PFSK-1 (cell line): ENCODE results near the gene S100P.

Source experiments
- FOXP2 ChIP-seq: optimal IDR thresholded peaks from 2 replicates; pipeline ENCODE3; 2011; ENCODE audit warnings: borderline replicate concordance, control low read depth, inconsistent platforms; ENCODE audit not compliant: insufficient read depth; ENCODE audit errors: extremely low read length, extremely low read depth
- POLR2AphosphoS5 ChIP-seq: IDR thresholded peaks from 2 replicates; pipeline ENCODE4 v1.6.1; 2012; ENCODE audit warnings: low read depth, mild to moderate bottlenecking, control low read depth, low read length, moderate library complexity
- SIN3A ChIP-seq: IDR thresholded peaks from 2 replicates; pipeline ENCODE4 v1.6.1; 2012; ENCODE audit warnings: mild to moderate bottlenecking, low read length, moderate library complexity, borderline replicate concordance; ENCODE audit not compliant: insufficient read depth
- TAF1 ChIP-seq: IDR thresholded peaks from 2 replicates; pipeline ENCODE4 v1.6.1; 2012; ENCODE audit warnings: low read length, control low read depth, borderline replicate concordance; ENCODE audit not compliant: insufficient read depth
- TF ChIP-seq, protein P1 (sequence below), 2 experiments: IDR thresholded peaks; 2 replicates each; pipeline versions ENCODE4 v1.6.1 to v1.8.0; 2011 to 2012; ENCODE audit warnings: low read depth in 2 of 2, low read length in 2 of 2, control low read depth in 1 of 2, inconsistent platforms in 1 of 2, mild to moderate bottlenecking in 1 of 2, moderate library complexity in 1 of 2; ENCODE audit not compliant: insufficient read depth in 1 of 2

S100P gene

GRCh38 chr4:6665320-6665654 lies 28.4 kb upstream of the S100P start:
- TF ChIP-seq, protein P1, sequence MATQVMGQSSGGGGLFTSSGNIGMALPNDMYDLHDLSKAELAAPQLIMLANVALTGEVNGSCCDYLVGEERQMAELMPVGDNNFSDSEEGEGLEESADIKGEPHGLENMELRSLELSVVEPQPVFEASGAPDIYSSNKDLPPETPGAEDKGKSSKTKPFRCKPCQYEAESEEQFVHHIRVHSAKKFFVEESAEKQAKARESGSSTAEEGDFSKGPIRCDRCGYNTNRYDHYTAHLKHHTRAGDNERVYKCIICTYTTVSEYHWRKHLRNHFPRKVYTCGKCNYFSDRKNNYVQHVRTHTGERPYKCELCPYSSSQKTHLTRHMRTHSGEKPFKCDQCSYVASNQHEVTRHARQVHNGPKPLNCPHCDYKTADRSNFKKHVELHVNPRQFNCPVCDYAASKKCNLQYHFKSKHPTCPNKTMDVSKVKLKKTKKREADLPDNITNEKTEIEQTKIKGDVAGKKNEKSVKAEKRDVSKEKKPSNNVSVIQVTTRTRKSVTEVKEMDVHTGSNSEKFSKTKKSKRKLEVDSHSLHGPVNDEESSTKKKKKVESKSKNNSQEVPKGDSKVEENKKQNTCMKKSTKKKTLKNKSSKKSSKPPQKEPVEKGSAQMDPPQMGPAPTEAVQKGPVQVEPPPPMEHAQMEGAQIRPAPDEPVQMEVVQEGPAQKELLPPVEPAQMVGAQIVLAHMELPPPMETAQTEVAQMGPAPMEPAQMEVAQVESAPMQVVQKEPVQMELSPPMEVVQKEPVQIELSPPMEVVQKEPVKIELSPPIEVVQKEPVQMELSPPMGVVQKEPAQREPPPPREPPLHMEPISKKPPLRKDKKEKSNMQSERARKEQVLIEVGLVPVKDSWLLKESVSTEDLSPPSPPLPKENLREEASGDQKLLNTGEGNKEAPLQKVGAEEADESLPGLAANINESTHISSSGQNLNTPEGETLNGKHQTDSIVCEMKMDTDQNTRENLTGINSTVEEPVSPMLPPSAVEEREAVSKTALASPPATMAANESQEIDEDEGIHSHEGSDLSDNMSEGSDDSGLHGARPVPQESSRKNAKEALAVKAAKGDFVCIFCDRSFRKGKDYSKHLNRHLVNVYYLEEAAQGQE (IDR thresholded peaks at IDR 0.05; ENCODE audit: insufficient read depth in 1 of 2, low read depth in 2 of 2, low read length in 2 of 2): no peak
- TF ChIP-seq FOXP2 (no peak), SIN3A (no peak), TAF1 (no peak), POLR2AphosphoS5 (no peak)

DNA sequence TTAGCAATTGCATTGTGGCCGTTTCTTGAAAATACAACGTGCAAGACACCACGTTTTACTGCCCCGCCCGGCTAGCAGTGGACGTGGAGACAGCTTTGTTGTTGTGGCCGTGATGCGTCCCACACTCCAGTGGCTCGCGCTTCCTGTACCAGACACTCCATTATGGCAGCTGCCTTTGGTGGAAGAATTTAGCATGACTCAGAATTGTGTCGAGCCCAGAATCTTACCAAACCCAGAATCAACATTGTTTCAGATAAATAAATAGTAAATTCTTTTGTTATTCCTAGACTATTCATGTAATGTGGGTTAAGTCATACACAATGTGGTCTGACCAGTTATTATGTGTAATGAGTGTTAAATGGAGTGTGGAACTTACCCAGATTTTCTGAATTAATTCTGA lies 25.3 kb upstream of the S100P start:
- TF ChIP-seq, protein P1 (IDR thresholded peaks at IDR 0.05; ENCODE audit: insufficient read depth in 1 of 2, low read depth in 2 of 2, low read length in 2 of 2): no peak

DNA sequence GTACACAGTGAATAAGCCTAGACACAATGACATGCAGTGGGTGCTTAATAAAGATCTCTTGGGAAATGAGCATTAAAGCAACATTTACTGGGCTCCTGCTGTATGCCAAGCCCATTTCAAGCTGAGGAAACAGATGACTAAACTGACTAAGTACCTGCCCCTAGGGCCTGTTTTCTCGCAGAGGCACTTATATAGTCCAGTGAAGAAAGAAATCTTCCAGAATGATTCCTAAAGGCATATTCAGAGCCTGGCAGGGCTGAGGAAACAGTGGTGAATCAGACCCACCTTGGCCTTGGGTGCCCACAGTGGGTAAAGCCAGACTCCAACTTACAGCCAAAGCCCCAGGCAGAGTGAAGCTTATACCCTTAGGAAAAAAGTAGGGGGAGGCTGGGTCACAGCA lies 22.0 kb upstream of the S100P start:
- TF ChIP-seq TAF1: no peak
- TF ChIP-seq FOXP2: no peak
- no peak for TF ChIP-seq POLR2AphosphoS5
- no peak for TF ChIP-seq SIN3A
- TF ChIP-seq, protein P1 (IDR thresholded peaks at IDR 0.05; ENCODE audit: insufficient read depth in 1 of 2, low read depth in 2 of 2, low read length in 2 of 2): no peak

- TF ChIP-seq FOXP2: no peak
- TF ChIP-seq, protein P1 (IDR thresholded peaks at IDR 0.05; ENCODE audit: insufficient read depth in 1 of 2, low read depth in 2 of 2, low read length in 2 of 2): no peak
- TF ChIP-seq SIN3A: no peak
- TF ChIP-seq POLR2AphosphoS5: no peak
- TF ChIP-seq TAF1: no peak
Measured at GRCh38 chr4:6672131-6672530, 21.5 kb upstream of the S100P start.

DNA sequence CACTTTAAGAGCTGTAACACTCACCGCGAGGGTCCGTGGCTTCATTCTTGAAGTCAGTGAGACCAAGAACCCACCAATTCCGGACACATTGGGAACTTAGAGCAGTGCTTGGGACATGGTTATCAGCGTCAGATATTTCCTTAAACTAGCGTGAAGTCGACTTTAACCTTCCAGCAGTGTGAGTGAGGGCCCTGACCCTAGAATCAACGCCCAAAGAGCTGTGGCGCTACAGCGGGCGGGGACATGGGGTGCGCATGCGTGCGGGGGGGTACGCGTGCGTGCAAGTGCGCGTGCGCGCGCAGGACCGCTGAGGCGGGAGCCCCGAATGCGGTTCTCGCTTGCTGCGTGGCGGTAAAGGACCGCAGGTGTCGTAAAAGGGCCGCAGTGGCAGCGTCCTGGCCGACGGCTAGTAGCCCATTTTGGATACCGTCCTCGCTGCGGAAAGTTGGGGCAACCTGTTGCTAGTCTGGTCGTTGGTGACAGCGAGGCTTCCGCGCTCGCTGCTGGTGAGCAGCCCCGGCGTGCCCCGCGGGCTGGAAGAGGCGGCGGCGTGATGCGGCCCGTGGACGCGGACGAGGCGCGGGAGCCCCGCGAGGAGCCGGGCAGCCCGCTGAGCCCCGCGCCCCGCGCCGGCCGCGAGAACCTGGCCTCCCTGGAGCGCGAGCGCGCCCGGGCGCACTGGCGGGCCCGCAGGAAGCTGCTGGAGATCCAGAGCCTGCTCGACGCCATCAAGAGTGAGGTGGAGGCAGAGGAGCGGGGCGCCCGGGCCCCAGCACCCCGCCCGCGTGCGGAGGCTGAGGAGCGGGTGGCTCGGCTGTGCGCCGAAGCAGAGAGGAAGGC lies 19.8 kb upstream of the S100P start:
- TF ChIP-seq TAF1 (peak; percentile 95; the same call in 1 of the 2 replicates), POLR2AphosphoS5 (peak; percentile 46; the same call in 1 of the 2 replicates), FOXP2 (peak; percentile 37), SIN3A (peak; percentile 26; the same call in 1 of the 2 replicates)
- TF ChIP-seq, protein P1 (IDR thresholded peaks at IDR 0.05; ENCODE audit: insufficient read depth in 1 of 2, low read depth in 2 of 2, low read length in 2 of 2): no peak
